Stimulated activated CD4-positive, alpha-beta T cell treated with anti-CD3 and anti-CD28 coated beads, Interleukin-1b, Interleukin-23, amount 100 ng/mL, for 24 hours (primary cell): ENCODE measurements around the gene RAB3IL1.
"Not testable (repeated sequence)": the region's sequence is repeated elsewhere in the genome, so short reads cannot be mapped to it uniquely, and the experiment has no call there.

ENCODE experiments used
- DNase-seq, 4 experiments: peaks; one replicate each; pipeline ENCODE4 v3.0.0-alpha.2; 2020; ENCODE audit warnings: low read depth in 4 of 4, low spot score in 1 of 4

The RAB3IL1 gene

GRCh38 chr11:61887839-61888494 lies 29.4 kb downstream of the RAB3IL1 start:
- DNase-seq = no peak

DNA sequence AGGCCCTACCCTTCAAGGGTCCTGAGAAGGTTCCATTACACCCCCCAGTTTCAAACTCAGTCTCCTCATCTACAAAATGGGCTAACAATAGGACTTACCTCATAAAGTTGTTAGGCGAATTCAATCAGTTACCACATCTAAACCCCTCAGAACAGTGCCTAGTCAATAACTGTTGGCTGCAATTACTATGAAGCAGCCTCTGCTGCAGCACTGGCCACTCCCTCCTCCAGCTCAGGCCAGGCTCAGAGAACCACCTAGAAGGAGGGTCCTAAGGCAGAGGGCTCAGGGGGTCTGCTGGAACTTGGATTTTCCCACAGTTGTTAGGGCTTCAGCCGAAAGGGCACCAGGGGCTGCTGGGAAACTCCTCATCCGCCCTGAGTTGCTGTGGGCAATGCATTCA lies 30.7 kb downstream of the RAB3IL1 start:
- DNase-seq = no peak

DNA sequence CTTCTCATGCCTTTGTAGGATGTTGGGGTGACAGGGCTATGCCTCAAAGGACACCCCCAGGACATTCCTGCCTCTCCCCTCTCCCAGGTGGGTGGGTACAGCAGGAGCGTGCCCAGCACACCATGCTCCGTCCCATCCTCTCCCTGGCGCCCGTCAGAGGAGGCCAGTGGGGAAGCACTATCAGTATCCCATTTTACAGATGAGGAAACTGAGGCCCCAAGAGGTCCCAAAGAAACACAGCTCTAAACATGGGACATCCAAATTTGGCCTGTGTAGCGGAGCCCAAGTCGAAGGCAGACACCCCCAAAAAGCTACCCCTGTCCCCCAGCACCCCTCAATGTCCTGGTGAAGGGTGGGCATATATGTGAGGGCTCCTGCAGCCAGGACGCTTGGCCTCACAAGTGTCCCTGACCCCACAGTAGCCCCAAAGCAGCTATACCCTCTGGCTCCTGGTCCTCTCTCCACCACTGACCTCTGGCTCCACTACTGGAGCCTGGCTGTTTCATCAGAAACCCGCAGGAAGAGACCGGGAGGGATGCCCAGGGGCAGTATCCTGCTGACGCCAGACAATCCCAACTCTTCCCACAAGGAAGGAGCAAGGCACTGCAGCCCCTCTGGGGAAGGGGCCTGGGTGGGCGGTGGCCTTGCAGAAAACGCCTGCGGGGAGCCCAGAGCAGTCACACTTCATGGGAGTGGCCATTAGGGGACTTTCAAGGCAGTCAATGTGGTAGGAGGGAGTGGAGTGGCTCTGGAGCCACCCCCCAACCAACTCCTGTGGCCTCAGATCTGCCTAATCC lies 31.4 kb downstream of the RAB3IL1 start:
- no peak for DNase-seq

- DNase-seq = no peak
Measured at GRCh38 chr11:61885166-61885778, 32.1 kb downstream of the RAB3IL1 start.

DNA sequence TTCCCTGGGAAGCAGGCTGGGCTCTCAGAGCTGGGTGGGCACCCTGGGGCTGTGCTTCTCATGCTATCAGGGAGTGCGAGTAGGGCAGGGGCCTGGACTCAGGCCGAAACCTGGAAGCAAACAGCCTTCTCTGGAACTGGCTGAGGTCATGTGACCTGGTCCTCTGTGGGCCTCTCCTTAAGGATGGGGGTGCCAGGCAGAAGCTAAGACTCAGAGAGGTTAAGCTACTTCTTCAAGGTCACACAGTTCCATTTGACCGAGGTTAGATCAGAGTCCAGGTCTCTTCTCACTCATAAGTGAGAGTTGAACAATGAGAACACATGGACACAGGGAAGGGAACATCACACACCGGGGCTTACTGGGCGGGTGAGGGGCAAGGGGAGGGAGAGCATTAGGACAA lies 33.4 kb downstream of the RAB3IL1 start:
- DNase-seq = no peak

DNA sequence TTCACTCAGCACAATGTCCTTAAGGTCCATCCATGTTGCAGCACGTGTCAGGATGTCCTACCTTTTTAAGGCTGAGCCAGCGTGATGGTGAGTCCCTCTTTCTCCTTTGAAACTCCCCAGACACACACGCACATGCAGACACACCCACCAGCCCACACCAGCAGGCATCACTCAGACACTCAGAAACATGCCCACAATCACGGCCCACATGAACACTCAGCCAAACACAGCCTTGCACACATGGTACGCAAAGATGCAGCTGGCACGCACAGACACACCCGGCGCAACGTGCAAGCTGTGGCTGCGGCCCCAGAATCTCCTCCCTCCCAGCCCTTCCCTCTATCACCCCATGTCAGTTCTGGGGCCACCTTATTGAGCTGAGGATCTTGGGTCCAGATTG lies 34.0 kb downstream of the RAB3IL1 start:
- no peak for DNase-seq

DNA sequence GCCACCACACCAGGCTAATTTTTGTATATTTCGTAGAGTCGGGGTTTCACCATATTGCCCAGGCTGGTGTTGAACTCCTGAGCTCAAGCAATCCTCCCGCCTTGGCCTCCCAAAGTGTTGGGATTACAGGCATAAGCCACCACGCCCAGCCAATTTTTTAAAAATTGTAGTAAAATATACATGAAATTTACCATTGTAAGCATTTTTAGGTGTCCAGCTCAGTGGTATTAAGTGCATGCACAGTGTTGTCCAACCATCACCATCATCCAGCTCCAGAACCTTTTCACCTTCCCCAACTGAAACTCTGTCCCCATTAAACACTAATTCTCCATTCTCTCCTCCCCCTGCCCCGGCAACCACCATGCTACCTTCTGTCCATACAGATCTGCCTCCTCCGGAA lies 34.5 kb downstream of the RAB3IL1 start:
- DNase-seq = no peak

DNA sequence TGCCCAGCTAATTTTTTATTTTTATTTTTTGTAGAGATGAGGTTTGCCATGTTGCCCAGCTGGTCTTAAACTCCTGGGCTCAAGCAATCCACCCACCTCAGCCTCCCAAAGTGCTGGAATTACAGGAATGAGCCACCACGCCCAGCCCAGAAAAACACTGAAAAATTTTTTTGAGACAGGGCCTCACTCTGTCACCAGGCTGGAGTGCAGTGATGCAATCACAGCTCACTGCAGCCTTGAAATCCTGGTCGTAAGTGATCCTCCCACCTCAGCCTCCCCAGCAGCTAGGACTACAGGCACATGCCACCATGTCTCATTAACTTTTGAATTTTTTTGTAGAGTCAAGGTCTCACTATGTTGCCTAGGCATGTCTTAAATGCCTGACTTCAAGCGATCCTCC lies 35.1 kb downstream of the RAB3IL1 start:
- DNase-seq = not testable (repeated sequence)

GRCh38 chr11:61881397-61881796 lies 36.0 kb downstream of the RAB3IL1 start:
- no peak for DNase-seq

- no peak for DNase-seq
Measured at GRCh38 chr11:61880454-61880853, 36.9 kb downstream of the RAB3IL1 start.

GRCh38 chr11:61880031-61880430 lies 37.3 kb downstream of the RAB3IL1 start:
- no peak for DNase-seq

- no peak for DNase-seq
Measured at GRCh38 chr11:61879152-61879551, 38.2 kb downstream of the RAB3IL1 start.

DNA sequence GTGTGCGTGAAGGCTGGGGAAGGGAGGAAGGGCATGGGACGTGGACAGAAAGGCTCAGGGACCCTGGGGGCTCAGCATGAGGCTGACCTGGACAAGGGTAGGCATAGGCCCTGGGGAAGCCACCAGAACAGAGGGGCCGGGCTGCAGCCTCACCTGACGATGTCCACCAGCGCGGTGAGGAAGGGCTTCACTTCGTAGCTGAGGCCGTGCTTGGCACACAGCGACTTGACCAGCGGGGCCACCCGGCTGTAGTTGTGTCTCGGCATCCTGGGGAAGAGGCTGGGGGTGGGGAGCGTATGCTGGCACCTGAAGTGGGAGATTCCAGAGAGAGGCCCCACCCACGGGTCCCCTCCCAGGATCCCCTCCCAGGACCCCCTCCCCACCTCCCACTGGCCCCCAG lies 41.7 kb downstream of the RAB3IL1 start:
- no peak for DNase-seq

- no peak for DNase-seq
Measured at GRCh38 chr11:61874853-61875252, 42.5 kb downstream of the RAB3IL1 start.

DNA sequence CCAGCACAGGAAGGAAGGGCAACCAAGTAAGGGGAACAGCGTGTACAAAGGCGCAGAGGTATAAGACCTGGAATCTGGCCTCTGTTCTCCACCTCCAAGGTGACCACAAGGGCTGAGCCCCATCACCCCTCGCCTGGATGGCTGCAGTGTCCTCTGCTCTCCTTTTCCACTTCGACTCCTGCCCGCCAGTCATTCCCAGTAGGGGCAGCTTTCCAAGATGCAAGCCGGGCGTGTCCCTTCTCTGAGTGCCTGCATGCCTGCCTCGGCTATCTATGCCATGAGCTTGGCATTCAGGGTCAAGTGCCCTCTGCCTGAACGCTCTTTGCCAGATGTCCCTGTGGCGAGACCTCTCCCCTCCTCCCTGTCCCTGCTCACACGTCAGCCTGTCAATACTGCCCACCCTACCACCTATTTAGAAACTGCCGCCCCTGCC lies 43.0 kb downstream of the RAB3IL1 start:
- DNase-seq = no peak

- DNase-seq = no peak
Measured at GRCh38 chr11:61873588-61874376, 43.6 kb downstream of the RAB3IL1 start.

DNA sequence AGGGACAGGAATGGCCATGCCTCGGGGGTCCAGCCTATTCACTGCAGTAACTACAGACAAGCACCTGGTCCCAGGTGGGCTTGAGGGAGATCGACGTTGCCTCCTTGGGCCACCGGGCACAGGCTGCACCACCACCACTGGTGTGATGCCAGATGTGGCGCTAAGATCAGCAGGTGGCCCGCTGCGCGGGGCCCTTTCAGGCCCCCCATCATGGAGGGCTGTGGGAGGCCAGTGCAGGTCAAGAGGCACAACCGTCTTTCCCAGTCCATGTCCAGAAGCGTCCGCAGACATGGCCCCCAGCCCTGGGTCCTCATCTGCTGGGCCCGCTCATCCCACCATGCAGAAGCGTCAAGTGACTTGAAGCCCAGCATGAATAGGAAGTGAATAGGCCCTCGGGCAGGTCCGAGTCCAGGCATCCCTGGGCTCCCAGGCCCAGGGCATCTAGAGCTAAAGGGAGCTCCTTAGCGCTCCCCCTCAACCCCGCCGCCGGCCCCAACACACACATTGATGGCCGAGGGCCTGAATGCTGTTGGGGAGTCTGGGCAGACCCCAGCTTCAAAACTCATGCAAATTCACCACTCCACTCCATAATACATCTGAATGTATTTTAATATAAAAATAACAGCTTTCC lies 44.3 kb downstream of the RAB3IL1 start:
- DNase-seq = no peak

DNA sequence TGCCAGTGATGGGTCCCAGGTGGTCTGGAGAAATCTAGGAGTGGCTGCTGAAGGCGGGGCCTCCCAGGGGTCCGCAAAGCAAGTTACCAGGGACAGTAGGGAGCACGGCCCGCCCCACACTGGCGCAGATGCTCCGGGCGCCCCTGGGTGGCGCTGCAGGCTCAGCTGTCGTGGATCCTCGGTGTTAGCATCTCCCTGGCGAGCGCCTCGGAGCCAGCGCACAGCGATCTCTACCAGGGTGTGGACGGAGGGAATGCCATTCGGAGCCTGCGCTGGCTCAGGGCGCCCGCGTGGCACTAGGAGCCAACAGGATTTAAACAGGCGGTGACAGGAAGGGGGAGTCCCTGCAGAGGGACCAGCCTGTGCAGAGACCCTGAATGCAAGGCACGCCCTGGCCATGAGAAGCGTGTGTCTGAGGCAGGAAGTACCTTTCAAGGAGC lies 46.2 kb downstream of the RAB3IL1 start:
- DNase-seq = peak; percentile 15 to 48 (median 38)

GRCh38 chr11:61870541-61871031 lies 46.8 kb downstream of the RAB3IL1 start:
- no peak for DNase-seq

DNA sequence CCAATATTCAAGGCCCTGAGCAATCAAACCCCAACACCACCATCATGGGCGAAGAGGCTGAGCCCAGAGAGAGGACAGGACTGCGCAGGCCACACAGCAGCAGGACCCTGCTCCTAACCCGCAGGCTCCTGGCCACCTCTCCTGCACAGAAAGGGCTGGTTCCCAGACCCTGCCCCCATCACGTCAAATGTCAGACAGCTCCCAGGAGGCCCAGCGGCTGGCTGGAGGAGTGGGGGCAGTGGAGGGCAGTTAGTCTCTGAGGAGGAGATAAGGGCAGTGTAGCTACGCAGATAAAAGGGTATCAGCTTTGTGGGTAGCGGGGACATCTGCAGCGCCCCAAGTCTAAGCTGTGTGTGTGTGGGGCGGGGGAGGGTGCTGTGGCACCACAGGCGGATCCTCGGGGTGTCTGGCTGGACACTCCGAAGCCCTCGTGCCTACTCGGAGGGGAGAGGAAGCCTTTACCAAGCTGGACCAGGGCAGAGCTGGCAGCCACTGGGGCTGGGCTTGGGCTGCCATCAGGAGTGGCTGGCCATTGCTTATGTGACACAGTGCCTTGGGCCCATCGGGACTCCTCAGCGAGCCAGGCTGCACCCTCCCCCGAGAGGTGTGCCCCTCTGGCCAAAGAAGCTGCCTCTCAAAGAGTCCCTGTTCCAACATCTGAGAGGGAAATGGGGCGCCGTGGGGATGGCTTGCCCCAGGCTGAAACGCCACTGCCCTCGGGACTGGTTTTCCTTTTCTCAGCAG lies 47.5 kb downstream of the RAB3IL1 start:
- no peak for DNase-seq
